Stomach smooth muscle (tissue), 2 donors: ENCODE data around the gene HSPB2.
A peak's percentile ranks its signal among the peaks of the same experiment; 100 is the strongest.
"Not testable (repeated sequence)": the region's sequence is repeated elsewhere in the genome, so short reads cannot be mapped to it uniquely, and the experiment has no call there.

ENCODE experiments used
- H3K27ac ChIP-seq: one replicate; pipeline ENCODE4 v1.7.0; 2013; ENCODE audit warnings: mild to moderate bottlenecking, low read length, inconsistent platforms
- H3K27me3 ChIP-seq, 2 donors: one replicate each; pipeline ENCODE4 v1.7.0; 2013; ENCODE audit warnings: low read length in 2 of 2; ENCODE audit not compliant: insufficient read depth in 2 of 2, control insufficient read depth in 1 of 2
- H3K36me3 ChIP-seq, 2 donors: one replicate each; pipeline ENCODE4 v1.7.0; 2013; ENCODE audit warnings: low read length in 2 of 2; ENCODE audit not compliant: control insufficient read depth in 2 of 2, insufficient read depth in 2 of 2
- H3K4me1 ChIP-seq: one replicate; pipeline ENCODE4 v1.7.0; 2013; ENCODE audit warnings: low read length; ENCODE audit not compliant: control insufficient read depth, insufficient read depth
- H3K4me3 ChIP-seq, 2 donors: one replicate each; pipeline ENCODE4 v1.7.0; 2013; ENCODE audit warnings: low read length in 2 of 2
- H3K9ac ChIP-seq, 2 donors: one replicate each; pipeline ENCODE4 v1.7.0; 2013; ENCODE audit warnings: low read length in 2 of 2, mild to moderate bottlenecking in 1 of 2
- H3K9me3 ChIP-seq, 2 donors: one replicate each; pipeline ENCODE4 v1.7.0; 2013; ENCODE audit warnings: low read length in 2 of 2; ENCODE audit not compliant: control insufficient read depth in 2 of 2
- donor health status: healthy.
- donor health status: Pancreatic carcinoma.

The HSPB2 gene

GRCh38 chr11:111912535-111912934 lies at the start of gene HSPB2:
Gene HSPB2 (plus strand): TSS chr11:111912734. CDS start chr11:111912830, 96 bp downstream.
- Histone ChIP-seq H3K9ac (peak within 1 kb of the TSS; percentile 86 to 93), H3K36me3 (peaks cover 2 to 14% of the 10 kb centered on the region in 2 donors), H3K27ac (peak within 1 kb of the TSS; percentile 94), H3K4me1 (peaks cover 43% of the 10 kb centered on the region), H3K27me3 (no peaks in the 10 kb centered on the region), H3K4me3 (peak within 1 kb of the TSS; percentile 81 to 83), H3K9me3 (no peaks in the 10 kb centered on the region)

- Histone ChIP-seq H3K36me3 (peaks cover 5 to 22% of the 10 kb centered on the region in 2 donors), H3K4me1 (no peaks in the 10 kb centered on the region), H3K27me3 (no peaks in the 10 kb centered on the region), H3K4me3 (peak overlapping the region in 1 of 2 donors; percentile 90), H3K9me3 (no peaks in the 10 kb centered on the region), H3K27ac (no peak overlapping the region), H3K9ac (no peak overlapping the region)
Measured at GRCh38 chr11:111870113-111870512, 42.4 kb upstream of the HSPB2 start.

- Histone ChIP-seq H3K27me3 (no peaks in the 10 kb centered on the region), H3K4me3 (peak overlapping the region; percentile 80 to 90), H3K9me3 (no peaks in the 10 kb centered on the region), H3K9ac (peak overlapping the region; percentile 85), H3K4me1 (no peaks in the 10 kb centered on the region), H3K36me3 (peaks cover 8 to 18% of the 10 kb centered on the region in 2 donors), H3K27ac (no peak overlapping the region)
Measured at GRCh38 chr11:111870522-111870885, 42.0 kb upstream of the HSPB2 start.

GRCh38 chr11:111870886-111871692 lies 41.4 kb upstream of the HSPB2 start, which contains the start of gene ALG9:
Gene ALG9 (minus strand): TSS chr11:111871581. CDS start chr11:111871482, 99 bp downstream.
- H3K9me3 ChIP-seq = no peaks in the 10 kb centered on the region
- H3K27me3 ChIP-seq = no peaks in the 10 kb centered on the region
- peak within 1 kb of the TSS; percentile 85 for H3K9ac ChIP-seq
- H3K4me3 ChIP-seq = peak within 1 kb of the TSS; percentile 80 to 90
- peaks cover 9 to 18% of the 10 kb centered on the region in 2 donors for H3K36me3 ChIP-seq
- H3K27ac ChIP-seq = peak within 1 kb of the TSS; percentile 78
- H3K4me1 ChIP-seq = no peaks in the 10 kb centered on the region

- Histone ChIP-seq H3K9me3 (no peaks in the 10 kb centered on the region), H3K9ac (peak overlapping the region; percentile 85), H3K4me1 (no peaks in the 10 kb centered on the region), H3K4me3 (peak overlapping the region; percentile 80 to 90), H3K27ac (peak overlapping the region; percentile 78), H3K27me3 (no peaks in the 10 kb centered on the region), H3K36me3 (peaks cover 6 to 12% of the 10 kb centered on the region in 2 donors)
Measured at GRCh38 chr11:111871693-111872161, 40.8 kb upstream of the HSPB2 start.

GRCh38 chr11:111878385-111878848 lies 34.1 kb upstream of the HSPB2 start:
- H3K27me3 ChIP-seq = no peaks in the 10 kb centered on the region
- peaks cover 8% of the 10 kb centered on the region for H3K4me1 ChIP-seq
- peak overlapping the region; percentile 82 to 99 for H3K9ac ChIP-seq
- H3K27ac ChIP-seq = peak overlapping the region; percentile 99
- H3K4me3 ChIP-seq = peak overlapping the region; percentile 79 to 94
- H3K36me3 ChIP-seq = peaks cover 0 to 4% of the 10 kb centered on the region in 2 donors
- no peaks in the 10 kb centered on the region for H3K9me3 ChIP-seq

GRCh38 chr11:111878849-111879636 lies 33.5 kb upstream of the HSPB2 start, which contains the start of the genes CFAP68 and FDXACB1:
Gene CFAP68 (plus strand): TSS chr11:111879541. CDS start chr11:111879561, 20 bp downstream.
Gene FDXACB1 (minus strand): TSS chr11:111879165. CDS start chr11:111879132, 33 bp downstream.
- Histone ChIP-seq H3K27ac (peak within 1 kb of the TSS; percentile 99), H3K9me3 (no peaks in the 10 kb centered on the region), H3K36me3 (peaks cover 0 to 4% of the 10 kb centered on the region in 2 donors), H3K9ac (peak within 1 kb of the TSS; percentile 82 to 99), H3K4me3 (peak within 1 kb of the TSS; percentile 79 to 94), H3K27me3 (no peaks in the 10 kb centered on the region), H3K4me1 (peaks cover 8% of the 10 kb centered on the region)

- no peaks in the 10 kb centered on the region for H3K9me3 ChIP-seq
- H3K9ac ChIP-seq = peak overlapping the region; percentile 82 to 99
- no peaks in the 10 kb centered on the region for H3K27me3 ChIP-seq
- H3K27ac ChIP-seq = peak overlapping the region; percentile 99
- H3K36me3 ChIP-seq = peaks cover 0 to 4% of the 10 kb centered on the region in 2 donors
- H3K4me3 ChIP-seq = peak overlapping the region; percentile 79 to 94
- peaks cover 8% of the 10 kb centered on the region for H3K4me1 ChIP-seq
Measured at GRCh38 chr11:111879637-111879960, 32.9 kb upstream of the HSPB2 start.

- Histone ChIP-seq H3K27ac (no peak overlapping the region), H3K27me3 (no peaks in the 10 kb centered on the region), H3K36me3 (no peaks in the 10 kb centered on the region), H3K4me1 (peaks cover 8% of the 10 kb centered on the region), H3K9me3 (no peaks in the 10 kb centered on the region), H3K9ac (no peak overlapping the region), H3K4me3 (no peak overlapping the region)
Measured at GRCh38 chr11:111882202-111882601, 30.3 kb upstream of the HSPB2 start.

- not testable (repeated sequence) for H3K27ac ChIP-seq, H3K9me3 ChIP-seq, H3K4me3 ChIP-seq, H3K9ac ChIP-seq, H3K4me1 ChIP-seq, H3K36me3 ChIP-seq, H3K27me3 ChIP-seq
Measured at GRCh38 chr11:111885053-111885452, 27.5 kb upstream of the HSPB2 start.
